Gastrocnemius medialis (tissue), 4 donors: Measurements from ENCODE around the gene IL1A.

ENCODE experiments used
- POLR2A ChIP-seq, 2 donors: fragments of 450-650 bp; IDR thresholded peaks; one replicate each; pipeline ENCODE4 v1.6.1; 2017; ENCODE audit warnings: antibody characterized with exemption in 2 of 2, mild to moderate bottlenecking in 2 of 2, moderate library complexity in 2 of 2
- TF ChIP-seq, protein P1 (sequence below), 5 experiments: fragments of 450-650 bp in 3 of 5; fragments of 200-600 bp in 2 of 5; sonication (generic) in 2 of 5; IDR thresholded peaks in 4 of 5; conservative IDR thresholded peaks in 1 of 5; 1 replicate in 4 of 5; 2 replicates in 1 of 5; pipeline ENCODE4 v1.5.1; 2016 to 2019; ENCODE audit warnings: antibody characterized with exemption in 5 of 5, mild to moderate bottlenecking in 3 of 5, moderate library complexity in 3 of 5

DNA sequence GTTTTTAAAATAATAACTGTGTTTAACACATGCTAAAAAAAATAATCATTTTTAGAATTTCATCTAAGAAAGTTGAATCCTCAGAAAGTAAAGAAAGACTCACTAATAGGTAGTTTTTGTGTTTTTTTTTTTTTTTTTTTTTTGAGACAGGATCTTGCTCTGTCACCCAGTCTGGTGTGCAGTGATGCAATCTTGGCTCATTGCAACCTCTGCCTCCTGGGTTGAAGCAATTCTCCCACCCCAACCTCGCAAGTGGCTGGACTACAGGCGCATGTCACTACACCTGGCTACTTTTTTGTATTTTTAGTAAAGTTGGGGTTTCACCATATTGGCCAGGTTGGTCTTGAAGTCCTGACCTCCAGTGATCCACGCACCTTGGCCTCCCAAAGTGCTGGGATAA, 27.0 kb downstream of the IL1A start:
- TF ChIP-seq, protein P1, sequence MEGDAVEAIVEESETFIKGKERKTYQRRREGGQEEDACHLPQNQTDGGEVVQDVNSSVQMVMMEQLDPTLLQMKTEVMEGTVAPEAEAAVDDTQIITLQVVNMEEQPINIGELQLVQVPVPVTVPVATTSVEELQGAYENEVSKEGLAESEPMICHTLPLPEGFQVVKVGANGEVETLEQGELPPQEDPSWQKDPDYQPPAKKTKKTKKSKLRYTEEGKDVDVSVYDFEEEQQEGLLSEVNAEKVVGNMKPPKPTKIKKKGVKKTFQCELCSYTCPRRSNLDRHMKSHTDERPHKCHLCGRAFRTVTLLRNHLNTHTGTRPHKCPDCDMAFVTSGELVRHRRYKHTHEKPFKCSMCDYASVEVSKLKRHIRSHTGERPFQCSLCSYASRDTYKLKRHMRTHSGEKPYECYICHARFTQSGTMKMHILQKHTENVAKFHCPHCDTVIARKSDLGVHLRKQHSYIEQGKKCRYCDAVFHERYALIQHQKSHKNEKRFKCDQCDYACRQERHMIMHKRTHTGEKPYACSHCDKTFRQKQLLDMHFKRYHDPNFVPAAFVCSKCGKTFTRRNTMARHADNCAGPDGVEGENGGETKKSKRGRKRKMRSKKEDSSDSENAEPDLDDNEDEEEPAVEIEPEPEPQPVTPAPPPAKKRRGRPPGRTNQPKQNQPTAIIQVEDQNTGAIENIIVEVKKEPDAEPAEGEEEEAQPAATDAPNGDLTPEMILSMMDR (IDR thresholded peaks at IDR 0.05 in 4 of 5, conservative IDR thresholded peaks at IDR 0.05 in 1 of 5): no peak
- no peak for TF ChIP-seq POLR2A (IDR thresholded peaks at IDR 0.05)
